Kidney epithelial cell (primary cell): ENCODE data around the gene SLC25A12. TPM values are rescaled to one million over a fixed set of nuclear protein-coding genes. Genes with fewer than 3 reads are reported as not detected.
"Not testable (repeated sequence)": the region's sequence is repeated elsewhere in the genome, so short reads cannot be mapped to it uniquely, and the experiment has no call there.

Source experiments
- DNase-seq: peaks from one replicate; pipeline ENCODE4 v3.0.0-alpha.2; 2010; ENCODE audit warnings: low read depth
- H3K27me3 ChIP-seq: 2 replicates; pipeline ENCODE4 v1.6.0; 2011; ENCODE audit warnings: low read length; ENCODE audit not compliant: control insufficient read depth, insufficient read depth
- H3K36me3 ChIP-seq: 2 replicates; pipeline ENCODE4 v1.5.1; 2011; ENCODE audit warnings: low read length; ENCODE audit not compliant: control insufficient read depth, insufficient read depth
- H3K4me3 ChIP-seq: 2 replicates; pipeline ENCODE4 v1.5.1; 2011; ENCODE audit warnings: low read depth, mild to moderate bottlenecking, control low read depth, low read length
- CTCF ChIP-seq: IDR thresholded peaks from 2 replicates; pipeline ENCODE4 v1.5.1; 2011; ENCODE audit warnings: mild to moderate bottlenecking, moderate library complexity, low read length, control low read depth, inconsistent platforms; ENCODE audit not compliant: insufficient read depth, poor library complexity, severe bottlenecking
- total RNA-seq: library from RNA; depleted of rRNA; stranded (reverse); fragments of >200 nt; gene quantifications from 2 replicates; pipeline ENCODE4 v1.2.3, GENCODE V29; 2015

Gene SLC25A12
- total RNA-seq, 1 donor from 2014 or later = 9.1 TPM

- TF ChIP-seq CTCF = no peak
- Histone ChIP-seq H3K4me3 (no peak overlapping the region), H3K36me3 (no peaks in the 10 kb centered on the region), H3K27me3 (no peaks in the 10 kb centered on the region)
- DNase-seq = no peak
Observed at GRCh38 chr2:171789956-171790355, 104.1 kb downstream of the SLC25A12 start.

GRCh38 chr2:171788316-171788993 is 105.6 kb downstream of the SLC25A12 start:
- Histone ChIP-seq H3K36me3 (no peaks in the 10 kb centered on the region), H3K4me3 (no peak overlapping the region), H3K27me3 (no peaks in the 10 kb centered on the region)
- no peak for DNase-seq
- TF ChIP-seq CTCF = no peak

- H3K36me3 ChIP-seq = no peaks in the 10 kb centered on the region
- H3K27me3 ChIP-seq = no peaks in the 10 kb centered on the region
- no peak overlapping the region for H3K4me3 ChIP-seq
- no peak for TF ChIP-seq CTCF
- DNase-seq = no peak
Observed at GRCh38 chr2:171787333-171788072, 106.5 kb downstream of the SLC25A12 start.

GRCh38 chr2:171785450-171785849 is 108.6 kb downstream of the SLC25A12 start:
- Histone ChIP-seq H3K4me3 (no peak overlapping the region), H3K36me3 (no peaks in the 10 kb centered on the region), H3K27me3 (no peaks in the 10 kb centered on the region)
- TF ChIP-seq CTCF = no peak
- DNase-seq = no peak

GRCh38 chr2:171778515-171778914 is 115.5 kb downstream of the SLC25A12 start:
- no peaks in the 10 kb centered on the region for H3K27me3 ChIP-seq
- TF ChIP-seq CTCF = no peak
- no peak for DNase-seq

GRCh38 chr2:171774581-171774980 is 119.5 kb downstream of the SLC25A12 start:
- not testable (repeated sequence) for DNase-seq, H3K4me3 ChIP-seq, H3K27me3 ChIP-seq, H3K36me3 ChIP-seq

More at GRCh38 chr2:171778515-171778914, 115.5 kb downstream of the SLC25A12 start:
- H3K36me3 ChIP-seq = no peaks in the 10 kb centered on the region
- no peak overlapping the region for H3K4me3 ChIP-seq
